Thymus (tissue), 11 donors: ENCODE data around the gene SFXN5. TPM values are rescaled to one million over a fixed set of nuclear protein-coding genes. Genes with fewer than 3 reads are reported as not detected.
"Not testable (repeated sequence)": the region's sequence is repeated elsewhere in the genome, so short reads cannot be mapped to it uniquely, and the experiment has no call there.

Experiments used
- DNase-seq, 9 donors: peaks; one replicate each; pipeline ENCODE4 v3.0.0-alpha.2; 2013; ENCODE audit warnings: low spot score in 9 of 9, low read depth in 6 of 9, missing footprints in 1 of 9
- H3K27ac ChIP-seq, 2 donors: one replicate each; pipeline ENCODE4 v1.5.1; 2013; ENCODE audit warnings: control low read depth in 1 of 2, low read depth in 1 of 2, low read length in 1 of 2, mild to moderate bottlenecking in 1 of 2, moderate library complexity in 1 of 2
- H3K27me3 ChIP-seq, 2 donors: one replicate each; pipeline ENCODE4 v1.5.1; 2013; ENCODE audit warnings: low read length in 1 of 2; ENCODE audit not compliant: control insufficient read depth in 2 of 2, insufficient read depth in 1 of 2
- H3K36me3 ChIP-seq, 2 donors: one replicate each; pipeline ENCODE4 v1.5.1; 2013; ENCODE audit warnings: low read length in 1 of 2, mild to moderate bottlenecking in 1 of 2, moderate library complexity in 1 of 2; ENCODE audit not compliant: control insufficient read depth in 2 of 2, insufficient read depth in 2 of 2
- H3K4me1 ChIP-seq, 2 donors: one replicate each; pipeline ENCODE4 v1.5.1; 2013; ENCODE audit warnings: low read length in 2 of 2; ENCODE audit not compliant: control insufficient read depth in 2 of 2, insufficient read depth in 2 of 2
- H3K4me3 ChIP-seq, 2 donors: one replicate each; pipeline ENCODE4 v1.5.1; 2013; ENCODE audit warnings: low read length in 2 of 2, control low read depth in 1 of 2, mild to moderate bottlenecking in 1 of 2
- H3K9me3 ChIP-seq, 2 donors: one replicate each; pipeline ENCODE4 v1.5.1; 2013; ENCODE audit warnings: low read length in 1 of 2, mild to moderate bottlenecking in 1 of 2; ENCODE audit not compliant: control insufficient read depth in 2 of 2, insufficient read depth in 1 of 2
- WGBS: extraction: QIAGEN DNeasy Blood & Tissue Kit; methylation state at CpG from one replicate; pipeline ENCODE4 v1.1.7; 2013; 5-methylcytosine and 5-hydroxymethylcytosine counted together
- polyA plus RNA-seq: library from polyadenylated mRNA; stranded (reverse); fragments of 200-250 nt; gene quantifications from one replicate; pipeline ENCODE4 v1.2.3, GENCODE V29; 2013
- total RNA-seq: library from RNA; stranded (reverse); fragments of 120-200 nt; gene quantifications from one replicate; pipeline ENCODE4 v1.2.4, GENCODE V29; 2013
- donor health status: healthy.

The SFXN5 gene
- total and polyA plus RNA-seq, 2 donors = 6.2 to 11.0 TPM

- no peaks in the 10 kb centered on the region for H3K27me3 ChIP-seq
- H3K36me3 ChIP-seq = no peaks in the 10 kb centered on the region
- no peak overlapping the region for H3K4me3 ChIP-seq
- WGBS = 97% methylated on average over 2 of the region's 2 CpGs
- H3K27ac ChIP-seq = no peak overlapping the region
- no peak for DNase-seq
- H3K9me3 ChIP-seq = no peaks in the 10 kb centered on the region
- peaks cover 14 to 25% of the 10 kb centered on the region in 2 donors for H3K4me1 ChIP-seq
These were observed 3.4 kb downstream of the SFXN5 start for GRCh38 chr2:73068147-73068546.

GRCh38 chr2:73067043-73067442, 4.5 kb downstream of the SFXN5 start:
- peaks cover 10 to 18% of the 10 kb centered on the region in 2 donors for H3K4me1 ChIP-seq
- no peak for DNase-seq
- H3K27me3 ChIP-seq = no peaks in the 10 kb centered on the region
- no peaks in the 10 kb centered on the region for H3K36me3 ChIP-seq
- H3K27ac ChIP-seq = no peak overlapping the region
- no peak overlapping the region for H3K4me3 ChIP-seq
- 99% methylated on average over 2 of the region's 2 CpGs for WGBS
- no peaks in the 10 kb centered on the region for H3K9me3 ChIP-seq

- WGBS = over 99% methylated on average over 5 of the region's 5 CpGs
- H3K27me3 ChIP-seq, H3K36me3 ChIP-seq, DNase-seq, H3K9me3 ChIP-seq, H3K27ac ChIP-seq, H3K4me3 ChIP-seq: not testable (repeated sequence)
- H3K4me1 ChIP-seq = peaks cover 7 to 11% of the 10 kb centered on the region in 2 donors
These were observed 6.4 kb downstream of the SFXN5 start for GRCh38 chr2:73065070-73065469.

- no peaks in the 10 kb centered on the region for H3K9me3 ChIP-seq
- WGBS = 96% methylated on average over 8 of the region's 8 CpGs
- H3K27me3 ChIP-seq = no peaks in the 10 kb centered on the region
- no peaks in the 10 kb centered on the region for H3K36me3 ChIP-seq
- peaks cover 0 to 3% of the 10 kb centered on the region in 2 donors for H3K4me1 ChIP-seq
- no peak overlapping the region for H3K27ac ChIP-seq
- H3K4me3 ChIP-seq = no peak overlapping the region
- no peak for DNase-seq
These were observed 7.3 kb downstream of the SFXN5 start for GRCh38 chr2:73063909-73064875.

- 95% methylated on average over 4 of the region's 4 CpGs for WGBS
- Histone ChIP-seq H3K4me3 (no peak overlapping the region), H3K27me3 (no peaks in the 10 kb centered on the region), H3K36me3 (no peaks in the 10 kb centered on the region), H3K9me3 (no peaks in the 10 kb centered on the region), H3K27ac (no peak overlapping the region), H3K4me1 (peaks cover 0 to 2% of the 10 kb centered on the region in 2 donors)
- DNase-seq = no peak
These were observed 8.0 kb downstream of the SFXN5 start for GRCh38 chr2:73063472-73063871.

- Histone ChIP-seq H3K27me3 (no peaks in the 10 kb centered on the region), H3K4me1 (no peaks in the 10 kb centered on the region), H3K4me3 (no peak overlapping the region), H3K36me3 (peaks cover 0 to 10% of the 10 kb centered on the region in 2 donors), H3K9me3 (peaks cover 1 to 11% of the 10 kb centered on the region in 2 donors), H3K27ac (no peak overlapping the region)
- 92% methylated on average over 6 of the region's 6 CpGs for WGBS
- no peak for DNase-seq
These were observed 12.4 kb downstream of the SFXN5 start for GRCh38 chr2:73059106-73059505.

GRCh38 chr2:73054980-73055379, 16.5 kb downstream of the SFXN5 start:
- Histone ChIP-seq H3K27me3 (no peaks in the 10 kb centered on the region), H3K4me1 (peaks cover 4 to 7% of the 10 kb centered on the region in 2 donors), H3K9me3 (peaks cover 1 to 11% of the 10 kb centered on the region in 2 donors), H3K4me3 (no peak overlapping the region), H3K36me3 (peaks cover 0 to 10% of the 10 kb centered on the region in 2 donors), H3K27ac (no peak overlapping the region)
- no peak for DNase-seq
- WGBS = 77% methylated on average over 5 of the region's 5 CpGs

- H3K27me3 ChIP-seq = no peaks in the 10 kb centered on the region
- H3K27ac ChIP-seq = no peak overlapping the region
- H3K36me3 ChIP-seq = peaks cover 0 to 10% of the 10 kb centered on the region in 2 donors
- no peak for DNase-seq
- peaks cover 1 to 11% of the 10 kb centered on the region in 2 donors for H3K9me3 ChIP-seq
- 95% methylated on average over 6 of the region's 6 CpGs for WGBS
- peaks cover 6 to 18% of the 10 kb centered on the region in 2 donors for H3K4me1 ChIP-seq
- no peak overlapping the region for H3K4me3 ChIP-seq
These were observed 18.0 kb downstream of the SFXN5 start for GRCh38 chr2:73053316-73054114.

GRCh38 chr2:73050121-73050545, 21.4 kb downstream of the SFXN5 start:
- no peaks in the 10 kb centered on the region for H3K9me3 ChIP-seq
- H3K4me3 ChIP-seq = no peak overlapping the region
- no peaks in the 10 kb centered on the region for H3K36me3 ChIP-seq
- H3K27me3 ChIP-seq = no peaks in the 10 kb centered on the region
- peak in 8 of 9 donors; percentile 41 to 87 (median 67) for DNase-seq
- WGBS = 34% methylated on average over 6 of the region's 6 CpGs
- peaks cover 9 to 25% of the 10 kb centered on the region in 2 donors for H3K4me1 ChIP-seq
- peak overlapping the region in 1 of 2 donors; percentile 22 for H3K27ac ChIP-seq
